ENCODE data around the gene THSD4.
"Not testable (repeated sequence)": the region's sequence is repeated elsewhere in the genome, so short reads cannot be mapped to it uniquely, and the experiment has no call there.

THSD4 gene

GRCh38 chr15:71352125-71352524, 236.9 kb downstream of the THSD4 start:
- DNase-seq (ENCODE audit: low read depth), result no peak

- DNase-seq (ENCODE audit: low read depth), result no peak
Observed at GRCh38 chr15:71352765-71353164, 237.5 kb downstream of the THSD4 start.

- no peak for DNase-seq (ENCODE audit: low read depth)
Observed at GRCh38 chr15:71353171-71353570, 237.9 kb downstream of the THSD4 start.

GRCh38 chr15:71355268-71355667, 240.0 kb downstream of the THSD4 start:
- DNase-seq (ENCODE audit: low read depth), result no peak

- no peak for DNase-seq (ENCODE audit: low read depth)
Observed at GRCh38 chr15:71357321-71357732, 242.1 kb downstream of the THSD4 start.

- no peak for DNase-seq (ENCODE audit: low read depth)
Observed at GRCh38 chr15:71357967-71358366, 242.7 kb downstream of the THSD4 start.

GRCh38 chr15:71359246-71359645, 244.0 kb downstream of the THSD4 start:
- DNase-seq (ENCODE audit: low read depth), result no peak

- no peak for DNase-seq (ENCODE audit: low read depth)
Observed at GRCh38 chr15:71362556-71362955, 247.3 kb downstream of the THSD4 start.

GRCh38 chr15:71362987-71363968, 248.0 kb downstream of the THSD4 start:
- no peak for DNase-seq (ENCODE audit: low read depth)

GRCh38 chr15:71364117-71364584, 248.9 kb downstream of the THSD4 start:
- DNase-seq (ENCODE audit: low read depth), result no peak

GRCh38 chr15:71366522-71366921, 251.3 kb downstream of the THSD4 start:
- DNase-seq (ENCODE audit: low read depth), result no peak

GRCh38 chr15:71366926-71367325, 251.7 kb downstream of the THSD4 start:
- DNase-seq (ENCODE audit: low read depth), result no peak

GRCh38 chr15:71367737-71368136, 252.5 kb downstream of the THSD4 start:
- DNase-seq (ENCODE audit: low read depth), result not testable (repeated sequence)

GRCh38 chr15:71372769-71373168, 257.5 kb downstream of the THSD4 start:
- DNase-seq (ENCODE audit: low read depth), result not testable (repeated sequence)

GRCh38 chr15:71373917-71374316, 258.6 kb downstream of the THSD4 start:
- no peak for DNase-seq (ENCODE audit: low read depth)

GRCh38 chr15:71374607-71375352, 259.5 kb downstream of the THSD4 start:
- DNase-seq (ENCODE audit: low read depth), result no peak

- no peak for DNase-seq (ENCODE audit: low read depth)
Observed at GRCh38 chr15:71375934-71376333, 260.7 kb downstream of the THSD4 start.

- no peak for DNase-seq (ENCODE audit: low read depth)
Observed at GRCh38 chr15:71379893-71380292, 264.6 kb downstream of the THSD4 start.

- DNase-seq (ENCODE audit: low read depth), result no peak
Observed at GRCh38 chr15:71380345-71380744, 265.1 kb downstream of the THSD4 start.

- no peak for DNase-seq (ENCODE audit: low read depth)
Observed at GRCh38 chr15:71384501-71384900, 269.2 kb downstream of the THSD4 start.

- no peak for DNase-seq (ENCODE audit: low read depth)
Observed at GRCh38 chr15:71385026-71385425, 269.8 kb downstream of the THSD4 start.

GRCh38 chr15:71385457-71385856, 270.2 kb downstream of the THSD4 start:
- DNase-seq (ENCODE audit: low read depth), result no peak

GRCh38 chr15:71386005-71386404, 270.7 kb downstream of the THSD4 start:
- DNase-seq (ENCODE audit: low read depth), result no peak
